ENCODE results near the gene CDH4. TPM values are rescaled to one million over a fixed set of nuclear protein-coding genes. Genes with fewer than 3 reads are reported as not detected.

Gene CDH4
- total and polyA plus RNA-seq, 2 donors (not counting 1 experiment from before 2014, with no cell fraction given) = not detected

- no peak for TF ChIP-seq EZH2 (IDR thresholded peaks at IDR 0.05; ENCODE audit: borderline replicate concordance, insufficient read depth, low read depth, low read length, poor library complexity, severe bottlenecking)
- no peak for TF ChIP-seq CTCF (IDR thresholded peaks at IDR 0.05)
- peaks cover 0 to 67% (median 0%) of the 10 kb centered on the region in 3 donors for H3K9me3 ChIP-seq (ENCODE audit: control extremely low read depth in 1 of 3, control insufficient read depth in 2 of 3, insufficient read depth in 1 of 3, low read length in 2 of 3)
- no peak overlapping the region for H3K4me2 ChIP-seq (replicated peaks; ENCODE audit: low read depth, low read length, poor library complexity, severe bottlenecking)
- intact Hi-C loops (cut with micrococcal nuclease) = no loop called here
- ChIA-PET POLR2A (no interaction called here), CTCF (no interaction called here)
- Mint-ChIP-seq H3K4me1 (no peaks in the 10 kb centered on the region), H3K4me3 (no peak overlapping the region), H3K27ac (no peak overlapping the region), H3K9me3 (ENCODE audit: insufficient read depth) (peaks cover 4% of the 10 kb centered on the region), H3K27me3 (no peaks in the 10 kb centered on the region)
- H3K36me3 ChIP-seq (replicated peaks in 1 of 2; ENCODE audit: control extremely low read depth in 1 of 2, control insufficient read depth in 1 of 2, extremely low read depth in 1 of 2, insufficient read depth in 2 of 2, low read length in 1 of 2) = no peaks in the 10 kb centered on the region
- H3K79me2 ChIP-seq (ENCODE audit: control insufficient read depth, insufficient read depth, low read length) = no peaks in the 10 kb centered on the region
- H3K27me3 ChIP-seq (replicated peaks in 1 of 4; ENCODE audit: control extremely low read depth in 1 of 4, control insufficient read depth in 3 of 4, insufficient read depth in 4 of 4, low read length in 3 of 4) = no peaks in the 10 kb centered on the region
- no peak overlapping the region for H3K4me3 ChIP-seq (ENCODE audit: control extremely low read depth in 1 of 5, extremely low read depth in 1 of 5, insufficient read depth in 1 of 5, low read depth in 2 of 5, low read length in 4 of 5)
- no peaks in the 10 kb centered on the region for H3K4me1 ChIP-seq (ENCODE audit: control insufficient read depth in 2 of 2, insufficient read depth in 2 of 2, low read length in 2 of 2)
- no peaks in the 10 kb centered on the region for H4K20me1 ChIP-seq (ENCODE audit: control insufficient read depth, insufficient read depth, low read length, poor library complexity, severe bottlenecking)
- no peak overlapping the region for H3K9ac ChIP-seq (ENCODE audit: low read length)
- no peak overlapping the region for H2AFZ ChIP-seq (ENCODE audit: insufficient read depth, low read depth, low read length, poor library complexity, severe bottlenecking)
- DNase-seq (no peak), ATAC-seq (ENCODE audit: low read depth) (no peak)
- WGBS (ENCODE audit: insufficient coverage) = 92% methylated on average over 12 of the region's 12 CpGs
- no peak overlapping the region for H3K27ac ChIP-seq (ENCODE audit: low read length in 2 of 2)
Observed at GRCh38 chr20:61605862-61606557, 353.9 kb downstream of the CDH4 start.

DNA sequence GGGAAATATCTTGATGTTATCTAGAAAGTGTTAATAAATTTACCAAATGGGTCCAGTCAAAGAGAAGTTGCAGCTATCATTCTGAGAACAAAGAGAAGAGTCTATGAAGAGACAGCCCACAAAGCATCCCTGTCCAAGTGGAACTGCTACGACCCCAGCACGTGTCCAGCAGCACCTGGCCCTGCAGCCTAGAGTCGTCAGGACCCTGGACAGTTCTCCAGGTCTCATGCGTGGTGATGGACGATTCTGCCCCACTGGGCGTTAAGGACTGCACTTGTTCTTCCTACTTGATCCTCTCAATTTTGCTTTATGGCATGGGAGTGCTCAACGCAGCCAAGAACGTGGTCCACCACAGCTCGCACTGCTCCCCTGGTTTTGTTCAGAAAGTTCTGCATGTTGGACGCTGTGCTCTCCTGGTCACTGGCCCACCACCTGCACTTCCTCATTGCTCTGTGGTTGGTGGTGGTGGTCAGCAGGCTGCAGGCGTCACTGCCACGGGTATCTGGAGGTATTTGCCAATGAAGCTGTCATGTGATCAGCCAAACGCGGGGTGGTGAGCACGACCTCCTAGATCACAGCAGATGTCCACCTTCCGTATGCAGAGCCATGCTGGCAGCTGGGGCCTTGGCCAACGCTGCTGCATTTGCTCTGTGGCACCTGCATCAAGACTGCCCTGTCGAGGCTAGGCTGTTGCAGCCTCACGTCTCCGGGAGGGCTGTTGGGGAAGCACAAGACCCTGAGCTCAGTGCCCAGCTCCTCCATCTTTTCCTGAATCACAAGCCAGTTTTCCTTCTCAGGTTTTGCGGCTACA lies 356.4 kb downstream of the CDH4 start:
- H3K27ac ChIP-seq (ENCODE audit: low read length in 2 of 2) = no peak overlapping the region
- Mint-ChIP-seq H3K27me3 (no peaks in the 10 kb centered on the region), H3K4me3 (no peak overlapping the region), H3K4me1 (no peaks in the 10 kb centered on the region), H3K9me3 (ENCODE audit: insufficient read depth) (peaks cover 4% of the 10 kb centered on the region), H3K27ac (no peak overlapping the region)
- no peak overlapping the region for H2AFZ ChIP-seq (ENCODE audit: insufficient read depth, low read depth, low read length, poor library complexity, severe bottlenecking)
- no peaks in the 10 kb centered on the region for H3K4me1 ChIP-seq (ENCODE audit: control insufficient read depth in 2 of 2, insufficient read depth in 2 of 2, low read length in 2 of 2)
- 75% methylated on average over 20 of the region's 21 CpGs for WGBS (ENCODE audit: insufficient coverage)
- ChIA-PET POLR2A (no interaction called here), CTCF (no interaction called here)
- H3K79me2 ChIP-seq (ENCODE audit: control insufficient read depth, insufficient read depth, low read length) = no peaks in the 10 kb centered on the region
- peaks cover 0 to 58% (median 0%) of the 10 kb centered on the region in 3 donors for H3K9me3 ChIP-seq (ENCODE audit: control extremely low read depth in 1 of 3, control insufficient read depth in 2 of 3, insufficient read depth in 1 of 3, low read length in 2 of 3)
- H4K20me1 ChIP-seq (ENCODE audit: control insufficient read depth, insufficient read depth, low read length, poor library complexity, severe bottlenecking) = no peaks in the 10 kb centered on the region
- DNase-seq = no peak
- ATAC-seq (ENCODE audit: low read depth) = no peak
- H3K4me3 ChIP-seq (ENCODE audit: control extremely low read depth in 1 of 5, extremely low read depth in 1 of 5, insufficient read depth in 1 of 5, low read depth in 2 of 5, low read length in 4 of 5) = no peak overlapping the region
- H3K4me2 ChIP-seq (replicated peaks; ENCODE audit: low read depth, low read length, poor library complexity, severe bottlenecking) = no peak overlapping the region
- no peaks in the 10 kb centered on the region for H3K27me3 ChIP-seq (replicated peaks in 1 of 4; ENCODE audit: control extremely low read depth in 1 of 4, control insufficient read depth in 3 of 4, insufficient read depth in 4 of 4, low read length in 3 of 4)
- intact Hi-C loops (cut with micrococcal nuclease) = no loop called here
- H3K36me3 ChIP-seq (replicated peaks in 1 of 2; ENCODE audit: control extremely low read depth in 1 of 2, control insufficient read depth in 1 of 2, extremely low read depth in 1 of 2, insufficient read depth in 2 of 2, low read length in 1 of 2) = no peaks in the 10 kb centered on the region
- no peak for TF ChIP-seq EZH2 (IDR thresholded peaks at IDR 0.05; ENCODE audit: borderline replicate concordance, insufficient read depth, low read depth, low read length, poor library complexity, severe bottlenecking)
- no peak overlapping the region for H3K9ac ChIP-seq (ENCODE audit: low read length)

Measured in B cell (primary cell).